ENCODE data around the gene CUL2. TPM values are rescaled to one million over a fixed set of nuclear protein-coding genes. Genes with fewer than 3 reads are reported as not detected.

CUL2 gene
- total RNA-seq, 3 donors from 2014 or later = 18.5 to 40.4 (median 24.7) TPM

GRCh38 chr10:35043796-35044344, 46.3 kb downstream of the CUL2 start:
- TF ChIP-seq CTCF (IDR thresholded peaks at IDR 0.05) = no peak
- H3K36me3 ChIP-seq (ENCODE audit: low read depth) = no peaks in the 10 kb centered on the region
- DNase-seq = no peak

GRCh38 chr10:35042783-35043182, 47.4 kb downstream of the CUL2 start:
- Histone ChIP-seq H3K9me3 (no peaks in the 10 kb centered on the region), H3K4me1 (ENCODE audit: low read depth) (no peaks in the 10 kb centered on the region), H3K36me3 (ENCODE audit: low read depth) (no peaks in the 10 kb centered on the region), H3K4me3 (no peak overlapping the region)
- TF ChIP-seq CTCF (IDR thresholded peaks at IDR 0.05) = no peak
- peak in 1 of 3 donors; percentile 9 for DNase-seq
- peak; percentile 50 for ATAC-seq
- intact Hi-C loops (cut with DNase I, micrococcal nuclease) = no loop called here

More at GRCh38 chr10:35043796-35044344, 46.3 kb downstream of the CUL2 start:
- H3K4me1 ChIP-seq (ENCODE audit: low read depth) = no peaks in the 10 kb centered on the region
- H3K4me3 ChIP-seq = no peak overlapping the region
- no peaks in the 10 kb centered on the region for H3K9me3 ChIP-seq
- no peak for ATAC-seq
- intact Hi-C loops (cut with DNase I, micrococcal nuclease) = no loop called here

GRCh38 chr10:35041502-35041879, 48.6 kb downstream of the CUL2 start:
- H3K4me3 ChIP-seq = no peak overlapping the region
- intact Hi-C loops (cut with DNase I, micrococcal nuclease) = no loop called here
- ATAC-seq (no peak), DNase-seq (no peak)
- H3K36me3 ChIP-seq (ENCODE audit: low read depth) = no peaks in the 10 kb centered on the region
- H3K4me1 ChIP-seq (ENCODE audit: low read depth) = no peaks in the 10 kb centered on the region
- H3K9me3 ChIP-seq = no peaks in the 10 kb centered on the region
- no peak for TF ChIP-seq CTCF (IDR thresholded peaks at IDR 0.05)

GRCh38 chr10:35040760-35041501, 49.2 kb downstream of the CUL2 start:
- ATAC-seq = no peak
- DNase-seq = no peak
- Histone ChIP-seq H3K9me3 (no peaks in the 10 kb centered on the region), H3K4me1 (ENCODE audit: low read depth) (no peaks in the 10 kb centered on the region), H3K36me3 (ENCODE audit: low read depth) (no peaks in the 10 kb centered on the region), H3K4me3 (no peak overlapping the region)
- TF ChIP-seq CTCF (IDR thresholded peaks at IDR 0.05) = no peak
- intact Hi-C loops (cut with DNase I, micrococcal nuclease) = no loop called here

- H3K4me3 ChIP-seq = no peak overlapping the region
- no peak for ATAC-seq
- TF ChIP-seq CTCF (IDR thresholded peaks at IDR 0.05) = no peak
- no peak for DNase-seq
- no peaks in the 10 kb centered on the region for H3K36me3 ChIP-seq (ENCODE audit: low read depth)
- intact Hi-C loops (cut with DNase I, micrococcal nuclease) = no loop called here
- H3K9me3 ChIP-seq = no peaks in the 10 kb centered on the region
- no peaks in the 10 kb centered on the region for H3K4me1 ChIP-seq (ENCODE audit: low read depth)
These were observed 53.0 kb downstream of the CUL2 start for GRCh38 chr10:35037104-35037503.
